NCI-H128 (cell line): ENCODE data around the gene RASL10B.

Experiments
- DNase-seq: peaks from one replicate; lab custom pipeline; 2025; ENCODE audit not compliant: unreplicated experiment; lab: John Stamatoyannopoulos, UW

The RASL10B gene

DNA sequence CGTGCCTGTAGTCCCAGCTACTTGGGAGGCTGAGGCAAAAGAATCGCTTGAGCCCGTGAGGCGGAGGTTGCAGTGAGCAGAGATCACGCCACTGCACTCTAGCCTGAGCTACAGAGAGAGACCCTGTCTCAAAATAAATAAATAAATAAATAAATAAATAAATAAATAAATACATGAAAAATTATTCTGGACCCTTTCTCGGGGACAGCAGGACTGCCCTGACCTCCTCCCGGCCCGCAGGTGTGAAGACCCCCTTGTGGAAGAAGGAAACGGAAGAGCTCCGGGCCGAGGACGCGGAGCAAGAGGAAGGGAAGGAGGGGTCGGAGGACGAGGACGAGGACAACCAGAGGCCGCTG is 32.3 kb downstream of the RASL10B start:
- no peak for DNase-seq

DNA sequence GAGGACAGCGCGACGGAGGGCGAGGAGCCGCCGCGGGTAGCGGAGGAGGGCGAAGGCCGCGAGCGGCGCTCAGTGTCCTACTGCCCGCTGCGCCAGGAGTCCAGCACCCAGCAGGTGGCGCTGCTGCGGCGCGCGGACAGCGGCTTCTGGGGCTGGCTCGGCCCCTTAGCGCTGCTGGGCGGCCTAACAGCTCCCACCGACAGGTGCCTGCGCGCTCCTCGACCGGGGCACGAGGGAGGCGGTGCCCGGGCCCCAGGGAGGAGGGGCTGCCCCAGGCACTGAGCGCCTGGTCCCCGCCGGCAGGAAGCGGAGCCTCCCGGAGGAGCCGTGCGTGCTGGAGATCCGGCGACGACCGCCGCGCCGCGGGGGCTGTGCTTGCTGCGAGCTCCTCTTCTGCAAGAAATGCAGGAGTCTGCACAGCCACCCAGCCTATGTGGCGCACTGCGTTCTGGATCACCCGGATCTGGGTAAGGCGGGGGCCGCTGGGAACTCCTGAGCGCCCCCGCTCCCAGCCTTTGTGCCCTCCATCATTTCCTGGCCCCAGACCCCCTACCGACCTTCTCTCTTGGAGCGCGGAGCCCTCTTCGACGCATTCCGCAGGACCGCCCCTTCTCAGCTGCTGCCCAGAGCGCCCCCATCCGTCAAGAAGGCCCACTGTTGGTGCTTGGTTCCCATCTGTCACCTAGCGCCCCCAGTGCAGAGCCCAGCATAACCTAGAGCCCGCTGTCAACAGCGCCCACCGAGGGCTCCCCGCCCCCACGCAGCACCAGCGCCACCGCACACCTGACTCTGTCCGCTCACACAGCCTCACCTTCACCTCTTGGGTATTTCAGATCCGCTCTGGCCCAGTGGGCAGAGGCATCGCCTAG is 32.9 kb downstream of the RASL10B start:
- DNase-seq = peak; percentile 60

DNA sequence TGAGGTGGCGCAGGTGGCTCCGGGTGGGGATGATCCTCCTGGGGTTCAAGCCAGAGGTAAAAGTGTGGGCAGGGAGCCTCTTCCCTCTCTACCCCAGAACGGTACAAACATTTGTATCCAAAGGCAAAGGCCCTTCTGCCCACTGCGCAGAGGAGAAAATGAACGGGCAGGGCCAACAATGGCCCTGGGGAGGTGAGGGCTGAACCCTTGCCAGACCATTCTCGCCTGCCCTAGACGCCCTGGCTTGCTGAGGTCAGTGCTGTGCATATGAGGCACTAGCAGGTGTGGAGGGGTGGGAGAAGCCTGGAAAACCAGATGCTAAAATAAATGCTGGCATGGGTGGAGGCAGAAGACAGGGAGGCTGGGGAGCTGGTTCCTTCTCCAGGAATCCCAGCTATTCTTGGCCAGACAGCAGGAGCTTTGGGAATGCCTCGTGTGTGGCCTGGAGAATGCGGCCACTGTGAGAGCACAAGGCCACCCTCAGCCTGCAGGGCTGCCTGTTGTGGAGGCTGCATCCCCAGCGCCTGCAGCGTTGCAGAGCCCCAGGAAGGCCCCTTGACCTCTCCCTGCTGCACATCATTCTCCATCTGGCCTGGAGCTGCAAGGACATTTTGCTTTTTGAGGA is 33.8 kb downstream of the RASL10B start:
- DNase-seq = no peak

DNA sequence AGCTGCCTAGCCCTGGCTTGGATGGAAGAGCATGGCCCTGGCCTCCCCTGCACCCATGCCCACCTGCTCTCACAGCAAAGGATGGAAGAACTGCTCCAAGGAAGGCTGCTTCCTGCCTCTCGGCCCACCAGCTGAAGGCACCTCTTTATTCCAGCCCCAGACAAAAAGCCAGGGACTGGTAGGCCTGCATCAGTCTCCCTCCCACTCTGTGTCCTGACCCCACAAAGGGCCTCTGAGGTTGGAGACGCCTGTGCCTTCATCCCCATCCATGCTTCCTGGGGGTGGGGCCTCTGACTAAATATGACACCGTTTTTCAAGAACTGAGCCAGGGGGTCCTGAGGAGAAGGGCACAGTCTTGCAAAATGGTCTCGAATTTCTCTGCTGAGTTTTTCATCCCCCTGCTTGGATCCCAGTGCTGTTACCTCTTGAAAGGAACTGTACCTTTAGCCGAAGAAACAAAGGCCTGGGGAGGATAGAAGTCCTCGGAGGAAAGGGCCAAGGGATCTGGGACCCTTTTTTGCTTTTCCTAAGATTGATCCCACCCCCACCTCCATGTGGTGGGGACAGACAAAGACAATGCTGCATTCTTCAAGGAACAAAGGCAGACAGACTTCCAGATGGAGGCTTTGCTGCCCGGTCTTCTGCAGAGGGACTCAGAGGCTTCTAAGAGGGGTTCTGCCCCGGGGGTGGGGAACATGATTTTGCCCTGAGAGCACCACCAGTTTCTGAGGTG is 34.5 kb downstream of the RASL10B start:
- no peak for DNase-seq

DNA sequence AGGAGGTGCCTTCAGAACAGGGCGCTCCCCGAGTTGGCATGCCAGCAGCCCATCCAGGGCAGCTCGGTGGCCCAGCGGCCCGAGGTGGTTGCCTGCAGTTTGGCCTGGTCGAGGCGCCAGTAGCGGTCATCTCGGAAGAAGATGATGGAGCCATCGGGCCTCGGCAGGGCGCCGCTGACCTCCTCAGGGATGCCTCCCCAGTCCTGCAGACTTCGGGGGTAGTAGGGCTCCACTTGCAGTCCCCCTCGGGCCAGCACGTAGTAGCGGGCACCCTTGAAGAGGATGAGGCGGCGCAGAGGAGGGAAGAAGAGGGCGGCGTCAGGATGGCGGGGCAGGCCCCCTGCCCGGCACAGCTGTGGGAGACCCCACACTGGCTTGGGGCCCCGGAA is 35.0 kb downstream of the RASL10B start:
- DNase-seq = no peak

DNA sequence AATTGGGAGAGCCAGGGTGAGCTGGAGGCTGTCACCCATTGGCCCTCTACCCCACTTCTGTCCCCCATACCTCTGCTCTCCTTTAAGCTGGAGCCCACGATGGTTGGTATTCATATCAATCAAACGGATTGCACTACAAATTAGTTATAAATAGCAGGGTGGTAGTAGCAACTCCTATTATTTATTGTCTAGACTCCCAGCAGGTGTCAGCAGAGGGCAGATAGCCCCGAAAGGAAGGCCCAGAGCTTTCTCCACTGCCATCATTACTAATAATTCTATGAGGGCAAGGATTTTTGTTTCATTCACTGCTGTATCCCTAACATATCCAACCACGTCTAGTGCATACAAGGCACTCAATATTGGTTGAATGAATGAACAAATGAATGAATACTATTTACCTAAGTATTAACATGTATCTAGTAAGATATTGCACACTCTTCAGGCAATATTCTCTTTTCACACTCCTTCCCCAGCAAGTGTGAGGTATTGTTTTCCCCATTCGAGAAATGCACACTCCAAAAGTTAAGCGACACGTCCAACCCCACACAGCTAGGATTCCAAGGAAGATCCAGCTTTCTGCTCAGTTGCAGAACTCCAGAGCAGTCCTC is 35.6 kb downstream of the RASL10B start:
- DNase-seq = no peak

DNA sequence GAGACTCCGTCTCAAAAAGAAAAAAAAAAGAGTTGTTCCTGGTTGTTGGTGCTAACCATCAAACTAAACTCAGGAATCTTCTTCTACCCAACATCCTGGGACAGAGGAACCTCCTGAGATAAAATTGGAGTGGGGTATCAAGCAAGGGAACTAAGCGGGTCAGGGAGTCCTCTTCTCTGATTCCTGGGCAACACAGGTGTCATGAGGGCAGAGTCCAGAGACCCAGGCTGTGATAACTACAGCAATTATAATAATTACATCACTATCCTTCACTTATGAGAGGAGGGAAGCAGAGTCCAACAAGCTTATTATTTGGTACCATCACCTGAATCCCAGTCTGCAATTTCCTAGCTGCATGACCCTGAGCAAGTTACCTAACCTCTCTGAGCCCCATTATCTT is 37.4 kb downstream of the RASL10B start:
- DNase-seq = no peak

DNA sequence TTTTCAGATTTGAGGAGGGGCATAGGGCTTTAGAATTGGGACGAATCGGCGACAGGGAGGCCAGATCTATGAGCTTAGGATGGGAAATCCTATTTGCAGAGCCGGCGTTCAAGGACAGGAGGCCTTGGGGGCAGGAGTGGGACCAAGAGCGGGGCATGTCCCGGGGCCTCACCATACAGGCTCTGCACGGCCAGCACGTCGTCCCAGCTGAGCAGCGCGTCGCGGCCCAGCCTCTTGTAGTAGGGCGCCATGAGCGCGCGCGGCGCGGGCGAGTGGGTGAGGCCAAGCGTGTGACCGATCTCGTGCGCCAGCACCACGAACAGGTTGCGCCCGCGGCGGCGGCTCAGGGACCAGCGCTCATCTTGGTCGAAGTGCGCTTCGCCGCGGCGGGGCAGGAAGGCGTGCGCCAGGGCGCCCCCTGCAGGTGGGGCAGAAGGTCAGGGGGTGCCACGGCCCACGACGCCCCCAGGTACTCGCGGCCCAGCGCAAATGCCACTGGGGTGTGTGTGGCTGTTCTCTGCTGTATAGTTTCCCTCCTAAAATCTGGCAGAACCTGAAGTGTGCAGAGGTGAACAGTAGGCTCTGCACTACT is 38.6 kb downstream of the RASL10B start:
- DNase-seq = no peak

DNA sequence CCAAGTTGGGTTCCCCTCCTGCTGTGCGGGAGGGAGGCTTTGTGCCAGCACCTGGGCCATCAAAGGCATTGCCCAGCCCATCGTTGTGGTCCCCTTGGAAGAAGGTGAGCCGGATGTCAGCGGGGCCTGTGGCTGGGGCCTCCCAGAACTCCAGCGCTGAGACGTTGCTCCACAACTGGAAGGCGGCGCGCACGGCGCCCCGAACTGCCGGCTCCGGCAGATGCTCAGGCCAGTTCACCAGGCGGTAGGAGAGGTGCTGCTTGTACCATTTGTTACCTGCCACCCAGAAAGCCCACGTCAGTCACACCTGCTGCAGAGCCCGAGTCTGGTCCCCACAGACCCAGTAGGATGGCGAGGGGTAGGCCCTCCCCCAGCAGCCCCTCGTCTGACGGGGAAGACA is 41.7 kb downstream of the RASL10B start:
- DNase-seq = no peak

DNA sequence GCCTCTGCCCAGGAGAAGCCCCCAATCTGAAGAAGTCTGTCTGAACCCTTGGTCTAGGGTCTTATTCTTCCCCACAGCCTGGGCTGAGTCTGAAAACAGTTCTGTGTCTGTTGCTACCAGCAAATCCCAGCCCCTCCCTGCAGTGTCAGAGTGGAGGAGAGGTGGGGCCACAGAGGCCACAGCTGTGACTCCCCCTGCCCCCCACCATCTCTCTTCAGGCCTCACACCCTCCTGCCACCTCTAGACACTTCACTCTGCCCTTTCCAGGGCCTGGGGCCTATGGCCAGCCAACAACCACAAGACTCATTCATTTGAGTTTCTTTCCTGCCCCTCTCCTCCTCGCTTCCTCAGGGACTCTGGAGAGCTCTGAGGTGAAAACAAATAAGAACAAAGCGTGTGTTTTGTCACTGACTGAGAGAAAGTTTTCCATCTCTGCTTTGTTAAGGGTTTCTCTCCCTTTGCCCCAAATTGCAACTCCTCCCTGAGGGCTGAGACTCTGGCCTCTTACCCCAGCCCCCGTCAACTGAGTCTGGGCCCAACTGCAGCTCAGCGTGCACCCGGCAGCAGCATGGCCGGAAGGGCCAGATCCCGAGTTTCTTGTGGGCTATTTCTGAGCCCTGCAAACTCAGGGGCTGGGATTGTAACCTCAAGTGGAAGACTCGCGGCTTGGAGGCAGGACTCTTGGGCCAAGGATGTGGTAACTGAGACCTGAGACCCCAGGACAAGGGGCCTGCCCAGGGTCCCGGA is 42.4 kb downstream of the RASL10B start:
- DNase-seq = no peak

DNA sequence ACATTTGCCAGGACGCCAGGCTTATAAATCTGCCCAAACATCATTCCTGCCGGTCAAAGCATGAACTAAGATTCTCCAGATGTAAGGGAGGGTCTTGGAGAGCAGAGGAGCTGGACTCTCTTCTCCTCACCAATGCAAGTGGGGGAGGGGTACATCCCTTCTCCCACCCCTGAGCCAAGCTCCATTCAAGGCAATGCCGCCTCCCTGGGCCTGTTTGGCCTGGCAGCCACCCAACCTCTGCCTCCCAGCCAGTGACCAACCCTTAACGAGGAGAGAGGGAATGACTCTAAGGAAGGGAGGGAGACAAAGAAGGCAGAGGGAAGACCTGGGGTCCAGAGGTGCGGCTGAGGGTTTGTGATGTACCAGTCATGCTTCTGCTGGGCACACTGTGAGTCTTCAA is 43.1 kb downstream of the RASL10B start:
- no peak for DNase-seq

DNA sequence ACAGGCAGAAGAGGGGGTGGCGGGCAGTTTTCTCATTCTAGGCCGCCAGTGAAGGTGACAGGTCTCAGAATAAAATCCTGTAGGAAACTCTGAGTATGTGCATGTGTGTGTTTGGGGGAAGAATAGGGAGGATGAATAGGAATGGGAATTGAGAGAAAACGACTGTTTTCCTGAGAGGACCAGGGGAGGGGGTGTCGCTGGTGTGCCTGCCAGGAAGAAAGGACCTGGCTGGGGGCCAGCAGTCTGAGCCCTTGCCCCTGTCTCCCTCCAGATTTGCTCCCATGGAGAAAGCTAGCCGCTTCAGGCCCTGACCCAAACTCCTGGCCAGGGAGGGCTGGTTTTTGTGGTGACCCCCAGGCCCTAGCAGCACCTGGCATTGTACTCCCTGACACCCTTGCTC is 43.6 kb downstream of the RASL10B start:
- DNase-seq = no peak

DNA sequence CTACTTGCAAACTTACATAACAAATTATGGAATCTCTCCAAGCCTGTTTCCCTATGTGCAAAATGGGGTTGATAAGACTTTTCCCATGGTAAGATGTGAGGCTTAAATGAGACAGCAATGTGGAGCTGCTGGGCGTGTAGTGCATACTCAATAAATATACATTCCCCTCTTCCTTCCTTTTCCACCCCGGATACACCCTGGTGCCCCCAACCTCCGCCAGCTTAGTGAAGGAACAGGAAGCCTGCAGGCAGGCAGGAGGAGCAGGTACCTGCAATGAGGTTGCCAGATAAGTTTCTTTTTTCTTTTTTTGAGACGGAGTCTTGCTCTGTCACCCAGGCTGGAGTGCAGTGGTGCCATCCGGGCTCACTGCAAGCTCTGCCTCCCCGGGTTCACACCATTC is 44.1 kb downstream of the RASL10B start:
- no peak for DNase-seq

DNA sequence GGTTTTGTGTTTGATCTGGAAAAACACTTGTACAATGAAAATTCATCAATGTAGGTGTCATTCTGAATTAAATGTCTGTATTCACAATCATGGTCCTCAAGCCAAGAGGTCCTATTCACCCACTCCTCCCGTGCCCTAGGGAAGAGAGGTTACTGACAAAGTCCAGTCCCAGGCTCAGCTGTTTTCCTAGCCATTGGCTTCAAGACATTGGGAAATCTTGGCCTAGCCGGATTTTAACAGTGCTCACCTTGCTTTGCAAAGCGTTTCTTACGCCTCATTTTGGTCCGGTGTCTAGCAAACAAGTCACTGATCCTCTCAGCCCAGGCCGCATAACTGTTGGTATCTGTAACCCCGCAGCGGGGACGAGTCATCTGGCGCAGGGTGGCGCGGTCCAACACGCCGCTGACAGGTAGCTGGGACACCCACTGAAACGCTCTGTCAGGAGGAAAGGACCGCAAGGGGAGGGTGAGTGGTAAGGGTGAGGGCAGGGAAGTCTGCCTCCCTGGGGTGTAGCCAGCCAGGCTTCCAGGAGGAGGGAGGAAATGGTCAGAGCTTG is 47.3 kb downstream of the RASL10B start:
- DNase-seq = no peak

DNA sequence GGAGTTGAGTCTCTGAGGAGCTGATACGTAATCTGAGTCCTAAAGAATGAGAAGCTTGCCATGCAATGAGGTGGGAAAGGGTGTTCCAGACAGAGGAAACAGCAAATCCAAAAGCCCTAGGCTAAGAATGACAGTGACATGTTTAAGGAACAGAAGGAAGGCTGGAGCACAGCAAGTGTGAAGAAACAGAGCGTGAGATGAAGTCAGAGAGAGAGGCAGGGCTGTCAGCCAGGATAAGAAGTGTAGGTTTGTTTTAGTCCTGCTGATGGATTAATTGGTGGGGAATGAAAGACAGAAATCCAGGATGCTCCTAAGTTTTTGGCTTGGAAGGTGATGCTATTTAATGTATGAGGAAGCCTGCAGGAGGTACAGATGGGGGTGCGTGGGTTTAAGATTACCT is 49.5 kb downstream of the RASL10B start:
- no peak for DNase-seq

DNA sequence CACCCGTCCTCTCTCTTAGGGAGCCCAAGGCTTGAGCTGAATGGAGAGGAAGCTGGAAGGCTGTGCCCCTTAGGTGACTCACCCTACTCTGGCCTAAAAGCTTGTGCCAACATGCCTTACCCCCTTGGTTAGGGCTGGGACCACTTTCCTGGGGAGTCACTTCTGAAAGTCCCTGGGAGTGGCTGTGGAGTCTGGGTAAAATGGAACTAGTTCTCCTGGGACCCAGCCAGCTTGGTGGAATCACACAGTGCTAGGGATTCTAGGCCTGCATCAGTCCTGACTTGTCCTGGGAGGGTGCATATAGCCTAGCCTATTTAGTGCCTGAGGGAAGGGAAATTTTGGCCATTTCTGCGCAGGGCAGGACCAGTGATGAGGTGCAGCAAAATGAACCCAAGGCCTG is 53.5 kb downstream of the RASL10B start:
- no peak for DNase-seq

DNA sequence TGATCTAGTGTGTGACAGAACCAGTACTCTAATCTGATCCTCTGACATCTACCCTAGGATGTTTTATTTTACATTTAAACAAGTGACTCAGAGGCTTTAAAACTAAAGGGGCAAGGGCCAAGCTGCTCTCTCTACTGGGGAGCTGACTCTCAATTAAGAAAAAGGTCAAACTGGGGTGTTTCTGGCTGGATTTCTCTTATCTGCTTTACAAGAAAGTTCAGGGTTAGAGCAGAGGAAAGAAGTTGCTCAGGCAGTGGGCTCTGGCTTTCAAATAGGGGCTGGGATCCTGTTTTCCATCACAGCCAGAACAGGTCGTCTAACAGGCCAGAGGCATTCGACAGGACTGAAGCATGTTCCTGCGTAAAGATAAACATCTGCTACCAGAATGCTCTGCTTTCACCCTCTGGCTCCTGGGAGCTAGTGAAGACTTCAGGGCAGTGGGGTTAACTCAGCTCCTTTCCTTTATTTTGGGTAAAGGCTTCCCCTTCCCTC is 55.5 kb downstream of the RASL10B start:
- DNase-seq = no peak

DNA sequence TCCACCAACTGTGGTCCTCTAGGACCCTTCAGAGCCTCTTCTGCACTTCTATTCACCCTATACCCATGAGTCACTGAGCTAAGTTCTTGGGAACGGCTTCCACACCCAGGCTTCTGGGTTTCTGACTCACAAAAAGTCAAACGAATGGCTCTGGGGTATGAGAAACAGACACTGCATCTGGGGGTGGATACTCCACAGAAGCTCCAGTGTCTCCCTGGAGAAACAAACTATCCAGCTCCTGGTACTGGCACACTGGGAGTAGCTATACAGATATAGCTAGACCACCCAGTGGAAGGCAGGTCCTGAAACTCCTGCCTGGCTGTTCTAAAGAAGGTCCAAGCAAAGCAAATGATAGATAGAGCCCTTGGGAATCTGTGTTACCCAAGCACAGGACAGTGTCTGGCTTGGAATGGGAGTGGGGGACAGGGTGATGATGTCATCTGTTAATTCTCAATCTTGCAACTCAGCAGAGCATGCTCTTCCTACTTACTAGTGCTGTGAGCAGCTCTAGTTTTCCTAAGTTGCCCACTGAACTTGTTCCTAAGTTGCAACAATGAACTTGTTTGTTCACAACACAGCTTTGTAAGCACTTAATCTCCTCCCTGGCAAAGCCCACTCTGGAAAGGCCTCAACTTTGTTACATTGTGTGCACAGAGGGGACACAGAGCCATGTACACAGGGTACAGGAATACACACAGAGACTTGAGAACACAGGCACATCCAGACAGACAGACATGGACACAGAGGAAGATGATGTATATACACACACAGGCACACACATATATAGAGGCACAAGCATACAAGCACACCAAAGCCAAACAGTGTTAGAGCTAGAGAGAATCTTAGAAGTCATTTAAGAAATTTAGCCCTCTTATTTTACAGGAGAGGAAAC is 57.3 kb downstream of the RASL10B start:
- no peak for DNase-seq

DNA sequence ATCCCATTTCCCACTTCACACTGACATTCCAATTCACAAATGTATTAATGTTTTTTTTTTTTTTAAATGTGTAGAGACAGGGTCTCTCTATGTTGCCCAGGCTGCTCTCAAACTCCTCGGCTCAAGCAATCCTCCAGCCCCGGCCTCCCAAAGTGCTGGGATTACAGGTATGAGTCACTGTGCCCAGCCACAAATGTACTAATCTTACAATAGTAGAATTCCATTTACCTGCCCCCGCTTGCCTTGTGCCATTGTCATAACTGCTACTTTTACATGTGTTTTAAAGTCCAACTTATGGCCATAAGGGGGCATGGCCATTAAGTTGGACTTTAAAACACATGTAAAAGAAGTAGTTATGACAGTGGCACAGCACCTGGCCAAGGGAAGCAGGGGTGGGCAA is 59.4 kb downstream of the RASL10B start:
- DNase-seq = no peak
